OCI-LY3 (cell line): Measurements from ENCODE around the gene TDRD9.

ENCODE experiments used
- H2AFZ ChIP-seq: fragments of 200-600, 300-600 bp; shearing (Covaris generic); 2 replicates; pipeline ENCODE4 v1.6.0; 2014; ENCODE audit warnings: antibody characterized with exemption, low read depth, low read length
- H3K27ac ChIP-seq: fragments of 200-600, 300-600 bp; sonication (generic); 2 replicates; pipeline ENCODE4 v1.5.1; 2014; ENCODE audit warnings: mild to moderate bottlenecking, low read length, moderate library complexity, mixed read lengths
- H3K27me3 ChIP-seq: fragments of 200-600, 300-600 bp; sonication (generic); 2 replicates; pipeline ENCODE4 v1.6.1; 2014; ENCODE audit warnings: low read depth, low read length, mixed read lengths
- H3K36me3 ChIP-seq: fragments of 200-600, 300-600 bp; sonication (generic); replicated peaks from 2 replicates; pipeline ENCODE3; 2014; ENCODE audit warnings: low read depth, low read length, mixed read lengths
- H3K4me1 ChIP-seq: fragments of 300-600, 200-600 bp; sonication (generic); 2 replicates; pipeline ENCODE4 v1.6.1; 2014; ENCODE audit warnings: low read length, mixed read lengths
- H3K4me2 ChIP-seq: fragments of 200-600, 300-600 bp; sonication (generic); 2 replicates; pipeline ENCODE4 v1.6.1; 2014; ENCODE audit warnings: low read length, mixed read lengths
- H3K4me3 ChIP-seq: fragments of 300-600, 200-600 bp; sonication (generic); 2 replicates; pipeline ENCODE4 v1.5.1; 2014; ENCODE audit warnings: antibody characterized with exemption, mild to moderate bottlenecking, low read length, moderate library complexity
- H3K79me2 ChIP-seq: fragments of 300-600, 200-600 bp; shearing (Covaris generic); 2 replicates; pipeline ENCODE4 v1.6.1; 2014; ENCODE audit warnings: mild to moderate bottlenecking, low read length, mixed read lengths
- H3K9ac ChIP-seq: fragments of 300-600, 200-600 bp; shearing (Covaris generic); 2 replicates; pipeline ENCODE4 v1.6.0; 2014; ENCODE audit warnings: mild to moderate bottlenecking, low read length, moderate library complexity
- H3K9me3 ChIP-seq: fragments of 200-600, 300-600 bp; shearing (Covaris generic); 2 replicates; pipeline ENCODE4 v1.6.1; 2014; ENCODE audit warnings: low read length, mixed read lengths; ENCODE audit not compliant: insufficient read depth
- H4K20me1 ChIP-seq: fragments of 200-600, 300-600 bp; sonication (generic); 2 replicates; pipeline ENCODE4 v1.6.1; 2016; ENCODE audit warnings: low read length, mixed read lengths; ENCODE audit not compliant: insufficient read depth
- EZH2phosphoT487 ChIP-seq: fragments of 200-600 bp; shearing (Covaris generic); IDR thresholded peaks from 2 replicates; pipeline ENCODE4 v1.6.1; 2018; ENCODE audit warnings: antibody characterized with exemption, mixed run types, low read depth
- TF ChIP-seq, protein P1 (sequence below): fragments of 200-600, 300-600 bp; sonication (generic); IDR thresholded peaks from 2 replicates; pipeline ENCODE4 v1.5.1; 2014; ENCODE audit warnings: antibody characterized with exemption, low read length, low read depth

Gene TDRD9

GRCh38 chr14:103883263-103883523 is 45.1 kb upstream of the TDRD9 start:
- TF ChIP-seq, protein P1, sequence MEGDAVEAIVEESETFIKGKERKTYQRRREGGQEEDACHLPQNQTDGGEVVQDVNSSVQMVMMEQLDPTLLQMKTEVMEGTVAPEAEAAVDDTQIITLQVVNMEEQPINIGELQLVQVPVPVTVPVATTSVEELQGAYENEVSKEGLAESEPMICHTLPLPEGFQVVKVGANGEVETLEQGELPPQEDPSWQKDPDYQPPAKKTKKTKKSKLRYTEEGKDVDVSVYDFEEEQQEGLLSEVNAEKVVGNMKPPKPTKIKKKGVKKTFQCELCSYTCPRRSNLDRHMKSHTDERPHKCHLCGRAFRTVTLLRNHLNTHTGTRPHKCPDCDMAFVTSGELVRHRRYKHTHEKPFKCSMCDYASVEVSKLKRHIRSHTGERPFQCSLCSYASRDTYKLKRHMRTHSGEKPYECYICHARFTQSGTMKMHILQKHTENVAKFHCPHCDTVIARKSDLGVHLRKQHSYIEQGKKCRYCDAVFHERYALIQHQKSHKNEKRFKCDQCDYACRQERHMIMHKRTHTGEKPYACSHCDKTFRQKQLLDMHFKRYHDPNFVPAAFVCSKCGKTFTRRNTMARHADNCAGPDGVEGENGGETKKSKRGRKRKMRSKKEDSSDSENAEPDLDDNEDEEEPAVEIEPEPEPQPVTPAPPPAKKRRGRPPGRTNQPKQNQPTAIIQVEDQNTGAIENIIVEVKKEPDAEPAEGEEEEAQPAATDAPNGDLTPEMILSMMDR = no peak
- no peak for TF ChIP-seq EZH2phosphoT487
- H3K4me2 ChIP-seq = no peak overlapping the region
- no peak overlapping the region for H3K27ac ChIP-seq
- no peak overlapping the region for H2AFZ ChIP-seq
- H3K27me3 ChIP-seq = 0 out of 2 replicates have a peak, but pooled peaks cover 5% of the 10 kb centered on the region
- no peaks in the 10 kb centered on the region for H3K4me1 ChIP-seq
- no peaks in the 10 kb centered on the region for H3K79me2 ChIP-seq
- H3K9me3 ChIP-seq = no peaks in the 10 kb centered on the region
- H4K20me1 ChIP-seq = no peaks in the 10 kb centered on the region
- no peak overlapping the region for H3K9ac ChIP-seq
- no peak overlapping the region for H3K4me3 ChIP-seq
- no peaks in the 10 kb centered on the region for H3K36me3 ChIP-seq

- no peak overlapping the region for H3K27ac ChIP-seq
These were observed 43.4 kb upstream of the TDRD9 start for GRCh38 chr14:103884854-103885253.

DNA sequence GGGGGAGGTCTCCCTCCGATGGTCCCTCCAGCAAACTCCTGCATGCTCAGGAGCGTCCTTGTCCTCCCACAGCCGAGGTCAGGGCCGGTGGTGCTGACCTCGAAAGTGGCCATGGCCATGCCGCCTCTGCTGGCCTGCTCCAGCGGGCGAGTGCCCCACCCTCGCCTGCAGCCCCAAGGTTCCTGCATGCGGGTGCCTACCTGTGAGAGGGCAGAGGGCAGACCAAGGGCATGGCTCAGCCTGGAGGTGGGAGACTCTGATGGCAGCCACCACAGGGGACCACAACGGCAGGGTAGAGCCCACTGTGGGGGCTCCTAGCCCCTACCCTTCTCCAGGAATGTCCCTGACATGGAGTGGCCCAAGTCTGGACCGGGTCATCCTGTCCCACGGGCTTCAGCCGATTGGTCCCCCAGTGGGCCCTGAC is 42.7 kb upstream of the TDRD9 start:
- TF ChIP-seq, protein P1 = no peak
- no peak for TF ChIP-seq EZH2phosphoT487
- H3K36me3 ChIP-seq = no peaks in the 10 kb centered on the region

More at GRCh38 chr14:103884854-103885253, 43.4 kb upstream of the TDRD9 start:
- H3K36me3 ChIP-seq = no peaks in the 10 kb centered on the region
- H3K79me2 ChIP-seq = no peaks in the 10 kb centered on the region
- H2AFZ ChIP-seq = no peak overlapping the region
- no peak overlapping the region for H3K4me3 ChIP-seq
- no peak overlapping the region for H3K9ac ChIP-seq
- no peaks in the 10 kb centered on the region for H3K4me1 ChIP-seq
- no peak overlapping the region for H3K4me2 ChIP-seq
- TF ChIP-seq EZH2phosphoT487 = no peak
- TF ChIP-seq, protein P1 = no peak
- no peaks in the 10 kb centered on the region for H3K9me3 ChIP-seq
- 0 out of 2 replicates have a peak, but pooled peaks cover 5% of the 10 kb centered on the region for H3K27me3 ChIP-seq
- no peaks in the 10 kb centered on the region for H4K20me1 ChIP-seq

DNA sequence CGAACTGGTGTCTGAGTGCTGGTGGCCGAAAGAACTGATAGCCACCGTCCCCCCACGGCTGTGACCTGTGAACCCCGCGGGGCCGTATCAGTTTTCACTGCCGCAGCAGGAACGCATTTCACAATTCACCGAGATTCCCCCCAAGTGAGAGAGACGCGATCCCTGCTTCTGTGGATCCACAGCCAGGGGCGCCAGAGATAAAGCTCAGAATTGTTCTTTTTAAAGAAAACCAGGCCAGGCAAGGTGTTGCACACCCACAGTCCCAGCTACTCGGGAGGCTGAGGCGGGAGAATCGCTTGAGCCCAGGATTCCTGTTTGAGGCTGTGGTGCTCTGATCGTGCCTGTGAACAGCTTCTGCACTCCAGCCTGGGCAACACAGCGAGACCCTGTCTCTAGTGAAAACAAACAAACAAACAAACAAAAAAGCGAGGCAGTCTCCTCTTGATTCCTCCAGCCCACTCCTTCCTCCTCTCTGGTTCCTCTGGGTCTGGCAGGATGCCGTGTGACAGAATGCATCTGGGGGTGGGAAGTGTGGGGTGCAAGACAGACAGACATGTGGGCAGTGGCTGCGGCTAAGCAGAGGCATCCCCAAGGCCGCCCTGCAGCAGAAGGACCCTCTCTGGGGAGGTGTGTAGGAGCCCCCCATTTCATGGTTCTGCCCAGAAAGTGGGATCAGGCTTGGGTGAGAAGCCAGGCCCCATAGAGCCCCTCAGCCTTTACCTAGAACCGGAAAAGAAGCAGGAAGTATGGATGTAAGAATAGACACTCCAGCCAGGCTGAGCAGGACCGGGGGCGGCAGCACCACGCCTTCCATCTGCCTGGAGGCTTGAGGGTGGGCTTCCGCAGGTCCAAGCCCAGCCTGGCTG is 41.7 kb upstream of the TDRD9 start:
- no peaks in the 10 kb centered on the region for H3K9me3 ChIP-seq
- H2AFZ ChIP-seq = no peak overlapping the region
- H3K27me3 ChIP-seq = 0 out of 2 replicates have a peak, but pooled peaks cover 5% of the 10 kb centered on the region
- no peak overlapping the region for H3K4me3 ChIP-seq
- H3K4me2 ChIP-seq = no peak overlapping the region
- H3K9ac ChIP-seq = no peak overlapping the region
- no peaks in the 10 kb centered on the region for H3K79me2 ChIP-seq
- H3K4me1 ChIP-seq = no peaks in the 10 kb centered on the region
- TF ChIP-seq, protein P1 = no peak
- no peak for TF ChIP-seq EZH2phosphoT487
- H4K20me1 ChIP-seq = no peaks in the 10 kb centered on the region
- no peak overlapping the region for H3K27ac ChIP-seq
- no peaks in the 10 kb centered on the region for H3K36me3 ChIP-seq

More for the DNA sequence above, 42.7 kb upstream of the TDRD9 start:
- H3K27me3 ChIP-seq = 0 out of 2 replicates have a peak, but pooled peaks cover 5% of the 10 kb centered on the region
- no peak overlapping the region for H3K27ac ChIP-seq
- H3K4me2 ChIP-seq = no peak overlapping the region
- no peaks in the 10 kb centered on the region for H3K9me3 ChIP-seq
- no peak overlapping the region for H3K4me3 ChIP-seq
- no peak overlapping the region for H2AFZ ChIP-seq
- H3K79me2 ChIP-seq = no peaks in the 10 kb centered on the region
- no peaks in the 10 kb centered on the region for H4K20me1 ChIP-seq
- no peaks in the 10 kb centered on the region for H3K4me1 ChIP-seq
- no peak overlapping the region for H3K9ac ChIP-seq
